ENCODE results near the gene POT1.

The POT1 gene

GRCh38 chr7:124898531-124898930 lies 31.1 kb downstream of the POT1 start:
- Histone ChIP-seq H3K27ac (ENCODE audit: low read depth, low read length) (no peak overlapping the region), H3K27me3 (ENCODE audit: control insufficient read depth, insufficient read depth, low read length) (no peaks in the 10 kb centered on the region), H3K9ac (ENCODE audit: low read length) (no peak overlapping the region), H3K4me1 (ENCODE audit: control insufficient read depth, insufficient read depth, low read length) (no peaks in the 10 kb centered on the region), H3K4me3 (ENCODE audit: low read length) (no peak overlapping the region), H3K36me3 (ENCODE audit: control insufficient read depth, insufficient read depth, low read length) (no peaks in the 10 kb centered on the region)

- Histone ChIP-seq H3K4me3 (ENCODE audit: low read length) (no peak overlapping the region), H3K9ac (ENCODE audit: low read length) (no peak overlapping the region), H3K36me3 (ENCODE audit: control insufficient read depth, insufficient read depth, low read length) (peaks cover 2% of the 10 kb centered on the region), H3K4me1 (ENCODE audit: control insufficient read depth, insufficient read depth, low read length) (no peaks in the 10 kb centered on the region), H3K27me3 (ENCODE audit: control insufficient read depth, insufficient read depth, low read length) (no peaks in the 10 kb centered on the region), H3K27ac (ENCODE audit: low read depth, low read length) (no peak overlapping the region)
Observed at GRCh38 chr7:124896001-124896400, 33.6 kb downstream of the POT1 start.

GRCh38 chr7:124893140-124893827 lies 36.3 kb downstream of the POT1 start:
- H3K36me3 ChIP-seq (ENCODE audit: control insufficient read depth, insufficient read depth, low read length): peaks cover 3% of the 10 kb centered on the region
- no peak overlapping the region for H3K27ac ChIP-seq (ENCODE audit: low read depth, low read length)
- no peak overlapping the region for H3K9ac ChIP-seq (ENCODE audit: low read length)
- H3K4me1 ChIP-seq (ENCODE audit: control insufficient read depth, insufficient read depth, low read length): no peaks in the 10 kb centered on the region
- no peak overlapping the region for H3K4me3 ChIP-seq (ENCODE audit: low read length)
- no peaks in the 10 kb centered on the region for H3K27me3 ChIP-seq (ENCODE audit: control insufficient read depth, insufficient read depth, low read length)

- Histone ChIP-seq H3K4me3 (ENCODE audit: low read length) (no peak overlapping the region), H3K9ac (ENCODE audit: low read length) (no peak overlapping the region), H3K27ac (ENCODE audit: low read depth, low read length) (no peak overlapping the region), H3K27me3 (ENCODE audit: control insufficient read depth, insufficient read depth, low read length) (no peaks in the 10 kb centered on the region), H3K4me1 (ENCODE audit: control insufficient read depth, insufficient read depth, low read length) (no peaks in the 10 kb centered on the region), H3K36me3 (ENCODE audit: control insufficient read depth, insufficient read depth, low read length) (peaks cover 3% of the 10 kb centered on the region)
Observed at GRCh38 chr7:124887247-124887646, 42.4 kb downstream of the POT1 start.

- no peaks in the 10 kb centered on the region for H3K36me3 ChIP-seq (ENCODE audit: control insufficient read depth, insufficient read depth, low read length)
- H3K4me1 ChIP-seq (ENCODE audit: control insufficient read depth, insufficient read depth, low read length): no peaks in the 10 kb centered on the region
- H3K9ac ChIP-seq (ENCODE audit: low read length): no peak overlapping the region
- no peaks in the 10 kb centered on the region for H3K27me3 ChIP-seq (ENCODE audit: control insufficient read depth, insufficient read depth, low read length)
- H3K27ac ChIP-seq (ENCODE audit: low read depth, low read length): no peak overlapping the region
- H3K4me3 ChIP-seq (ENCODE audit: low read length): no peak overlapping the region
Observed at GRCh38 chr7:124881981-124882380, 47.6 kb downstream of the POT1 start.

GRCh38 chr7:124879771-124880170 lies 49.9 kb downstream of the POT1 start:
- H3K27ac ChIP-seq (ENCODE audit: low read depth, low read length): no peak overlapping the region
- no peak overlapping the region for H3K9ac ChIP-seq (ENCODE audit: low read length)
- no peak overlapping the region for H3K4me3 ChIP-seq (ENCODE audit: low read length)
- H3K27me3 ChIP-seq (ENCODE audit: control insufficient read depth, insufficient read depth, low read length): no peaks in the 10 kb centered on the region
- H3K36me3 ChIP-seq (ENCODE audit: control insufficient read depth, insufficient read depth, low read length): no peaks in the 10 kb centered on the region
- no peaks in the 10 kb centered on the region for H3K4me1 ChIP-seq (ENCODE audit: control insufficient read depth, insufficient read depth, low read length)

- Histone ChIP-seq H3K36me3 (ENCODE audit: control insufficient read depth, insufficient read depth, low read length) (no peaks in the 10 kb centered on the region), H3K27ac (ENCODE audit: low read depth, low read length) (no peak overlapping the region), H3K27me3 (ENCODE audit: control insufficient read depth, insufficient read depth, low read length) (no peaks in the 10 kb centered on the region), H3K4me1 (ENCODE audit: control insufficient read depth, insufficient read depth, low read length) (no peaks in the 10 kb centered on the region), H3K9ac (ENCODE audit: low read length) (no peak overlapping the region), H3K4me3 (ENCODE audit: low read length) (no peak overlapping the region)
Observed at GRCh38 chr7:124879103-124879502, 50.5 kb downstream of the POT1 start.

GRCh38 chr7:124874644-124875163 lies 54.9 kb downstream of the POT1 start:
- Histone ChIP-seq H3K4me3 (ENCODE audit: low read length) (no peak overlapping the region), H3K36me3 (ENCODE audit: control insufficient read depth, insufficient read depth, low read length) (no peaks in the 10 kb centered on the region), H3K9ac (ENCODE audit: low read length) (no peak overlapping the region), H3K27me3 (ENCODE audit: control insufficient read depth, insufficient read depth, low read length) (no peaks in the 10 kb centered on the region), H3K27ac (ENCODE audit: low read depth, low read length) (no peak overlapping the region), H3K4me1 (ENCODE audit: control insufficient read depth, insufficient read depth, low read length) (no peaks in the 10 kb centered on the region)

GRCh38 chr7:124857672-124858235 lies 71.9 kb downstream of the POT1 start:
- H3K4me3 ChIP-seq (ENCODE audit: low read length): no peak overlapping the region
- H3K4me1 ChIP-seq (ENCODE audit: control insufficient read depth, insufficient read depth, low read length): no peaks in the 10 kb centered on the region
- H3K36me3 ChIP-seq (ENCODE audit: control insufficient read depth, insufficient read depth, low read length): no peaks in the 10 kb centered on the region
- no peak overlapping the region for H3K9ac ChIP-seq (ENCODE audit: low read length)
- H3K27me3 ChIP-seq (ENCODE audit: control insufficient read depth, insufficient read depth, low read length): no peaks in the 10 kb centered on the region
- no peak overlapping the region for H3K27ac ChIP-seq (ENCODE audit: low read depth, low read length)

GRCh38 chr7:124856299-124856888 lies 73.2 kb downstream of the POT1 start:
- Histone ChIP-seq H3K4me1 (ENCODE audit: control insufficient read depth, insufficient read depth, low read length) (no peaks in the 10 kb centered on the region), H3K36me3 (ENCODE audit: control insufficient read depth, insufficient read depth, low read length) (no peaks in the 10 kb centered on the region), H3K9ac (ENCODE audit: low read length) (no peak overlapping the region), H3K27ac (ENCODE audit: low read depth, low read length) (no peak overlapping the region), H3K4me3 (ENCODE audit: low read length) (no peak overlapping the region), H3K27me3 (ENCODE audit: control insufficient read depth, insufficient read depth, low read length) (no peaks in the 10 kb centered on the region)

- Histone ChIP-seq H3K36me3 (ENCODE audit: control insufficient read depth, insufficient read depth, low read length) (no peaks in the 10 kb centered on the region), H3K4me1 (ENCODE audit: control insufficient read depth, insufficient read depth, low read length) (no peaks in the 10 kb centered on the region), H3K27me3 (ENCODE audit: control insufficient read depth, insufficient read depth, low read length) (no peaks in the 10 kb centered on the region), H3K9ac (ENCODE audit: low read length) (no peak overlapping the region), H3K27ac (ENCODE audit: low read depth, low read length) (no peak overlapping the region), H3K4me3 (ENCODE audit: low read length) (no peak overlapping the region)
Observed at GRCh38 chr7:124843336-124843735, 86.3 kb downstream of the POT1 start.

GRCh38 chr7:124840435-124840834 lies 89.2 kb downstream of the POT1 start:
- Histone ChIP-seq H3K36me3 (ENCODE audit: control insufficient read depth, insufficient read depth, low read length) (no peaks in the 10 kb centered on the region), H3K27me3 (ENCODE audit: control insufficient read depth, insufficient read depth, low read length) (no peaks in the 10 kb centered on the region), H3K9ac (ENCODE audit: low read length) (no peak overlapping the region), H3K4me1 (ENCODE audit: control insufficient read depth, insufficient read depth, low read length) (no peaks in the 10 kb centered on the region), H3K4me3 (ENCODE audit: low read length) (no peak overlapping the region), H3K27ac (ENCODE audit: low read depth, low read length) (no peak overlapping the region)

- Histone ChIP-seq H3K27me3 (ENCODE audit: control insufficient read depth, insufficient read depth, low read length) (no peaks in the 10 kb centered on the region), H3K4me3 (ENCODE audit: low read length) (no peak overlapping the region), H3K4me1 (ENCODE audit: control insufficient read depth, insufficient read depth, low read length) (no peaks in the 10 kb centered on the region), H3K27ac (ENCODE audit: low read depth, low read length) (no peak overlapping the region), H3K9ac (ENCODE audit: low read length) (no peak overlapping the region), H3K36me3 (ENCODE audit: control insufficient read depth, insufficient read depth, low read length) (no peaks in the 10 kb centered on the region)
Observed at GRCh38 chr7:124839687-124840086, 89.9 kb downstream of the POT1 start.

Measured in rectal smooth muscle tissue (tissue), 1 donor.